Mucosa of descending colon (tissue), 3 donors: Measurements from ENCODE around the gene PLCB4. TPM values are rescaled to one million over a fixed set of nuclear protein-coding genes. Genes with fewer than 3 reads are reported as not detected.

Source experiments
- ATAC-seq: fragments of 200-7000 bp; cut with Tn5 transposase; one replicate; pipeline ENCODE4 v1.9.1; 2020; ENCODE audit warnings: mild to moderate bottlenecking, moderate library complexity
- DNase-seq, 3 donors: peaks; one replicate each; pipeline ENCODE4 v3.0.0-alpha.2; 2020
- H3K36me3 ChIP-seq: fragments of 200-600 bp; one replicate; pipeline ENCODE4 v1.8.0; 2021; ENCODE audit warnings: low read depth, mild to moderate bottlenecking
- H3K4me1 ChIP-seq: fragments of 200-600 bp; one replicate; pipeline ENCODE4 v1.8.0; 2021; ENCODE audit warnings: low read depth, mild to moderate bottlenecking
- H3K4me3 ChIP-seq: fragments of 200-600 bp; one replicate; pipeline ENCODE4 v1.8.0; 2021; ENCODE audit warnings: mild to moderate bottlenecking
- H3K9me3 ChIP-seq: fragments of 200-600 bp; one replicate; pipeline ENCODE4 v1.8.0; 2021; ENCODE audit warnings: mild to moderate bottlenecking
- intact Hi-C, 2 donors: fragments of 100-400 bp; cut with DNase I in 1 of 2; cut with micrococcal nuclease in 1 of 2; formaldehyde crosslinking; loops; one replicate each; pipeline versions ENCODE4 v1.11.0 to v1.11.1; 2022; cut with DNase I, micrococcal nuclease
- total RNA-seq, 3 donors: library from RNA; stranded (reverse); fragmentation: NEBNext Ultra II Directional in 2 of 3; extraction: Animal tissue kit (Norgen Biotek cat#: 25700) in 2 of 3; gene quantifications; one replicate each; pipeline versions ENCODE4 v1.2.1 to v1.2.4, GENCODE V29; 2021 to 2023
- TF ChIP-seq, protein P1 (sequence below): fragments of 200-600 bp; IDR thresholded peaks from one replicate; pipeline ENCODE4 v1.8.0; 2022; ENCODE audit warnings: antibody characterized with exemption, mild to moderate bottlenecking
- donor health status: DM: no; HTN: no; CAD: no; lungs with moderate emphysema.
- donor health status: DM: no; HTN: no; CAD: no.
- donor health status: DM: no; HTN: yes; CAD: no.

Gene PLCB4
- total RNA-seq, 3 donors from 2014 or later = 37.8 to 55.0 (median 51.2) TPM

DNA sequence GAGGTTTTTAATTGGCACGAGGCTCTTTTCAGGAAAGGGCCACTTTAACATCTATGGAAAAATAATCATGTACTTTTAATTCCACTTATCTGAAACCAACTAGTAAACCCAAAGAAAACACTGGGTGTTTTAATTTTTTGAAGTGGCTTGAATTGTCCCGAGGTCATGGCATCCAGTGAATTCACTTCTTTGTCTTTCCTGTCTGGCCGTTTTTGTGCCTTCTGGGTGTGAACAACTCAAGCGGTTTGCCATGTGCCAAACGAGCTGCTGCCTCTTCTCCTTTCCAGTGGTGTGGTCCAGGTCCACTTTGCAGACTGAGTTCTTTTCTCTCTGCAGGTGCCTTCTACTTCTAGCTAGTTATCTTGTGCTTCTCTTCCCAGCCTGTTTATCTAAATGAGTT is 117.5 kb downstream of the PLCB4 start:
- Histone ChIP-seq H3K4me3 (no peak overlapping the region), H3K4me1 (no peaks in the 10 kb centered on the region), H3K36me3 (no peaks in the 10 kb centered on the region), H3K9me3 (no peaks in the 10 kb centered on the region)
- ATAC-seq (no peak), DNase-seq (no peak)
- intact Hi-C loops = no loop called here
- TF ChIP-seq, protein P1, sequence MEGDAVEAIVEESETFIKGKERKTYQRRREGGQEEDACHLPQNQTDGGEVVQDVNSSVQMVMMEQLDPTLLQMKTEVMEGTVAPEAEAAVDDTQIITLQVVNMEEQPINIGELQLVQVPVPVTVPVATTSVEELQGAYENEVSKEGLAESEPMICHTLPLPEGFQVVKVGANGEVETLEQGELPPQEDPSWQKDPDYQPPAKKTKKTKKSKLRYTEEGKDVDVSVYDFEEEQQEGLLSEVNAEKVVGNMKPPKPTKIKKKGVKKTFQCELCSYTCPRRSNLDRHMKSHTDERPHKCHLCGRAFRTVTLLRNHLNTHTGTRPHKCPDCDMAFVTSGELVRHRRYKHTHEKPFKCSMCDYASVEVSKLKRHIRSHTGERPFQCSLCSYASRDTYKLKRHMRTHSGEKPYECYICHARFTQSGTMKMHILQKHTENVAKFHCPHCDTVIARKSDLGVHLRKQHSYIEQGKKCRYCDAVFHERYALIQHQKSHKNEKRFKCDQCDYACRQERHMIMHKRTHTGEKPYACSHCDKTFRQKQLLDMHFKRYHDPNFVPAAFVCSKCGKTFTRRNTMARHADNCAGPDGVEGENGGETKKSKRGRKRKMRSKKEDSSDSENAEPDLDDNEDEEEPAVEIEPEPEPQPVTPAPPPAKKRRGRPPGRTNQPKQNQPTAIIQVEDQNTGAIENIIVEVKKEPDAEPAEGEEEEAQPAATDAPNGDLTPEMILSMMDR = no peak

DNA sequence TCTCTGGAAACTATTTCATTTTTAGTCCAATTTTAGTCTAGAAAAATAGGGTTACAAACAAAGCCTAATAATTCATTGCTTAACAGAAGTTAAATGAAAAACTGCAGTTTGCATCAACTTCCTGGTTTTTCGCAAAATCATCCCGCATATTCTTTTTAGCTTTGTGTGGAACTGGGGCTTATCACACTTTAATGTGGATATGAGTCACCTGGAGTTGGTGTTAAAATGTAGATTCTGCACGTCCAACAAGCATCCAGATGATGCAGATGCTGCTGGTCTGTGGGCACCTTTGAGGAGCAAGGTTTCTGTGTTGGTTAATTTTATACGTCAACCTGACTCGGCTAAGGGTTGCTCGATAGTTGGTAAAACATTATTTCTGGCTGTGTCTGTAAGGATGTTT is 126.1 kb downstream of the PLCB4 start:
- no peaks in the 10 kb centered on the region for H3K36me3 ChIP-seq
- ATAC-seq (no peak), DNase-seq (no peak)
- H3K4me3 ChIP-seq = no peak overlapping the region
- intact Hi-C loops = no loop called here
- TF ChIP-seq, protein P1 = no peak
- H3K4me1 ChIP-seq = no peaks in the 10 kb centered on the region
- H3K9me3 ChIP-seq = no peaks in the 10 kb centered on the region

DNA sequence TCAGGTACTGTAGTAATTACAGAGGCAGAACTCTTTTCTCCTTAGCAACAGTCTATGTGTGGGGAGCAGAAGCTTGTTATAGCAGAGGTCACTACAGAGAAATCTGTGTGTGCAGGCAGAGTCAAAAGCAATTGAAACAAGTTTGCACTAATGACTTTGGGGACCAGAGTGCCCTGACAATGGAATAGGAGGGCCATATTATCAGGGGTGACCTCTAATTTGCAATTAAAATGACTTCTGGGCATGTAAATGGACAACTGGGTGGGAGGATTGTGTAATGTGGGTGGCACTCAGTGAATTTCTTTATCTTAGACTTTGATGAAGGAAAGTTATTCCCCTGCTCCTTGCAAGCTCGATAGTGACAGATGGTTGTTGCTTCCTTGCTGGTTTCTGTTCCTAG is 127.2 kb downstream of the PLCB4 start:
- H3K36me3 ChIP-seq = no peaks in the 10 kb centered on the region
- TF ChIP-seq, protein P1 = no peak
- ATAC-seq (no peak), DNase-seq (no peak)
- no peaks in the 10 kb centered on the region for H3K4me1 ChIP-seq
- no peaks in the 10 kb centered on the region for H3K9me3 ChIP-seq
- intact Hi-C loops = no loop called here
- no peak overlapping the region for H3K4me3 ChIP-seq

- no peak for ATAC-seq
- DNase-seq = no peak
- Histone ChIP-seq H3K36me3 (no peaks in the 10 kb centered on the region), H3K4me3 (no peak overlapping the region), H3K9me3 (no peaks in the 10 kb centered on the region), H3K4me1 (no peaks in the 10 kb centered on the region)
- intact Hi-C loops = no loop called here
- TF ChIP-seq, protein P1 = no peak
Observed at GRCh38 chr20:9198460-9198859, 129.6 kb downstream of the PLCB4 start.

GRCh38 chr20:9200196-9200595 is 131.3 kb downstream of the PLCB4 start:
- Histone ChIP-seq H3K4me3 (no peak overlapping the region), H3K9me3 (no peaks in the 10 kb centered on the region), H3K36me3 (no peaks in the 10 kb centered on the region), H3K4me1 (no peaks in the 10 kb centered on the region)
- TF ChIP-seq, protein P1 = no peak
- no peak for ATAC-seq
- no peak for DNase-seq
- intact Hi-C loops = no loop called here

DNA sequence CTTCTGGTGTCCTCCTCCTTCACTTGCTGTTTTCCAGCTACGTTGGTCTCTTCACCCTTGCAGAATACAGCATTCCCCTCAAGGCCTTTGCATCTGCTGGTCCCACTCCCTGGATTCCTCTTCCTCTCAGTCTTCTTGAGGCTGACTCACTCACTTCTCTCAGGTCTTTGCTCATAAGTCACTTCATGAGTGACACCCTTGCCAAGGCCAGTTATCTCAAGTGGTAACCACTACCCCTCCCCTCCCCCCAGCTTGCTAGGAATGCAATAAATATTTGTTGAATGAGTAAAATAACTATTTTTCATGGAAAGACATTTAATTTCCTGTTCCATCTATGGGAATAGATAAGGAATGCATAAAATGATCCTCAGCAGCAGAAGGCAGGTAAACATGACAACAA is 131.7 kb downstream of the PLCB4 start:
- no peak for DNase-seq
- Histone ChIP-seq H3K36me3 (no peaks in the 10 kb centered on the region), H3K4me3 (no peak overlapping the region), H3K9me3 (no peaks in the 10 kb centered on the region), H3K4me1 (no peaks in the 10 kb centered on the region)
- no peak for ATAC-seq
- TF ChIP-seq, protein P1 = no peak
- intact Hi-C loops = no loop called here
